NOMO-1 (cell line): ENCODE results near the gene HTRA3.

ENCODE experiments used
- DNase-seq, 2 experiments: peaks; one replicate each; lab custom pipeline; 2025; ENCODE audit not compliant: unreplicated experiment in 2 of 2; lab: John Stamatoyannopoulos, UW

Gene HTRA3

DNA sequence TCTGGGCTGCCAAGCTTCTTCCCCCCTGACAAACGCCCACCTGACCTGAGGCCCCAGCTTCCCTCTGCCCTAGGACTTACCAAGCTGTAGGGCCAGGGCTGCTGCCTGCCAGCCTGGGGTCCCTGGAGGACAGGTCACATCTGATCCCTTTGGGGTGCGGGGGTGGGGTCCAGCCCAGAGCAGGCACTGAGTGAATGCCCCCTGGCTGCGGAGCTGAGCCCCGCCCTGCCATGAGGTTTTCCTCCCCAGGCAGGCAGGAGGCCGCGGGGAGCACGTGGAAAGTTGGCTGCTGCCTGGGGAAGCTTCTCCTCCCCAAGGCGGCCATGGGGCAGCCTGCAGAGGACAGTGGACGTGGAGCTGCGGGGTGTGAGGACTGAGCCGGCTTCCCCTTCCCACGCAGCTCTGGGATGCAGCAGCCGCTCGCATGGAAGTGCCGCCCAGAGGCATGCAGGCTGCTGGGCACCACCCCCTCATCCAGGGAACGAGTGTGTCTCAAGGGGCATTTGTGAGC, 37.0 kb downstream of the HTRA3 start:
- no peak for DNase-seq

DNA sequence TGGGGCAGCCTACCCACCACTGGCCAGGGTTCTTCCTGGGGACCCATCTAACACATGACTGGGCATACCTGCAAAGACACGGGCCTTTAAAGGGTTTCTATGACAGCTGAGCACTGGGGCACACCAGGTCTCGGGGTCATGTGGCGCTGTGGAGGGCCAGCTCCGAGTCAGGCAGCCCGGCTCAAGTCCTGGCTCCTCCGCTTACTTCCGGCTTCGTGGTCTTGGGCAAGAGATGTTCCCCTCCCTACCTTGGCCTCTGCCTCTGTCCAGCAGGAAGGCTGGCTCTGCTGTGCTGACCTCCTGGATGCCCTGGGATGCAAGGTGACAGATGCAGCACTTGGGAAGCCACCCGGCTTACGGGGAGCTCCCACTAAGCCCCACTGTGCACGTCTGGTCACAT, 37.6 kb downstream of the HTRA3 start:
- DNase-seq: no peak

DNA sequence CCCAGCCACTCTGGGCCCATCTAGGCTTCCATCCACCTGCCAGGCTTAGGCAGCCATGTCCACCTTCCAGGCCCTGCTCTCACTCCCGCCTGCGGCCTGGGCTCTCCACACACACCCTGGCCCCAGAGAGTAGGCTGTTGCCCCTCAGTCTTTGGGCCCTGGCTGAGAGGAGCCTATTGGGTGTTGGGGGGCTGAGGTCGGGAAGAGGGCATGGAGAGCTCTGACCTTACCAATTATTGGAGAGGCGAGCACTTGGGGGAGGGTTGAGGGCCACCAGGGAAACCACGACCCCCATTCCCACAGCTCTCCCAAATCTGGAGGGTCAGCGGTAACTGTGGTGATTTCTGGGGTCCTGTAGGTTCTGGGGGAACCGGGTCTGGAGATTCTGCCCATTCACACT, 38.2 kb downstream of the HTRA3 start:
- no peak for DNase-seq

DNA sequence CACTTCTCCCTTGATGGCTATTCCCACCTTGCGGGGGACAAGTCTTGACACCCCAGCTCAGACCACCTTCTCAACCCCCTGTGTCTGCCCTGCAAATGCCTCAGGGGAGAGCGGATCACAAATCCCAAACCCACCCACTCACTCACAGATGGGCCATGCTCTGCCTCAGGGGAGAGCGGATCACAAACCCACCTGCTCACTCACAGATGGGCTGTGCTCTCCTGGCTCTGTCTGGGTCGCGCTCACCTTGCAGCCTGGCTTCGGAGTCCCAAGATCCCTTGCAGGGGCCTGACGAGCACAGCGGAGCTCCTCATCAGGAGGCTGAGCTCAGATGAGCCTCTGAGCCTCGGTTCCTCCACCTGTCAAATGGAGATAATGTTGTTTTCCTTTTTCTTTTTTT, 38.6 kb downstream of the HTRA3 start:
- no peak for DNase-seq

DNA sequence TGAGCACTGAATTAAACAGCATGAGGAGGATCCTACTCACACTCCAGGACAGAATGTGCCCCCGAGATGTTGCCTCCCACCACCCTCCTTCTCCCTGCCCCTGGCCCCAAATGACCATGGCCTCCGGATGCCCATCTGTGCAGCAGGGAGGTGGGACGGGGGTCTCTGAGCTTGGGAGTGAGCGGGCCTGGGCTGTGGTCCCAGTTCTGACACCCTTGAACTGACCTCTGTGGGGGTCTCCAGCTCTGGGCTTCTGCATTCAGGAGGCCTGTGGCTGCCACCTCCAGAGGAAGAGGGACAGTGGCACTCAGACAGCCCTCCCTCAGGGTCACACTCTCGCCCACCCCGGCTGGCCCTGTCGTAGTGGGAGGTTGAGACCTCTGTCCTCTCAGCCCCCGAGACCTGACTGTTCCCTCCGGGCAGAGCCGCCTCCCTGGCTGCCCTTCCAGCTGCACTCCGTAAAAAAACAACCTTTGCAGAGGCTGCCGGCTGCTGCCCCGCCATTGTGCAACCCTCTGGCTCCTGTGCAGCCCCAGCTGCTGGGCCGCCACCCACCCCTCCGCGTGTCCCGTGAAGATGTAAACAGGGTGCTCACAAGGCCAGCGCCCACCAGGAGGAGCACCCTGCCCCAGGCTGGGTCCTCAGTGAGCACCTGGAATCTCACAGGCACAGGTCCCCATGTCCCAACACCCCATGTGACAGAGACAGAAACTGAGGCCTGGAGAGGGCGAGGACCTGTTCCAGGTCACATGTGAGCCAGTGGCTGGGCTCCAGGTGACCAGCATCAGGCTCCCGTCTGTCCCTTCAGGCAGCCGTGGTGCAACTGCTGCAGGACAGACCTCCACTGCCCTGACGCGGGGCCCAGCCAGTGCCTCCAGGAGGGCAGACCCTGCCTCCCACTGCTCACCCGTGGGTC, 39.6 kb downstream of the HTRA3 start:
- no peak for DNase-seq

DNA sequence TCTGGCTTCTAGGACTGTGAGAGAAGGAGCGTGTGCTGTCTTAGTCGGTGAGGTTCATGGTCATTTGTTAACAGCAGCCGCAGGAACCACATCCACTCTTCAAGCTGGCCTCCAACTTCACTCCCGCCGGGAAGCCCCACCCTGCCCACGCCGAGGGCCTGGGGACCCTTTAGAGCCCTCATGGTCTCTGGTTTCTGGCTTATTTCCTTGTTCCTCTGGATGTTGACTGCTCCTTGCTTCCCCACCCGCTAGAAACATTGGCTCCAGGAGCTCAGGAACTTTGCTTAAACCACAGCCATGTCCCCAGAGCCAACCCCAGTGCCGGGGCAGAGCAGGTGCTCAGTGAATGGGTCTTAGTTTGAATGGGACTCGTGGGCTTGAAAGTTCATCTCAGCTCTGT, 40.8 kb downstream of the HTRA3 start:
- DNase-seq: no peak

DNA sequence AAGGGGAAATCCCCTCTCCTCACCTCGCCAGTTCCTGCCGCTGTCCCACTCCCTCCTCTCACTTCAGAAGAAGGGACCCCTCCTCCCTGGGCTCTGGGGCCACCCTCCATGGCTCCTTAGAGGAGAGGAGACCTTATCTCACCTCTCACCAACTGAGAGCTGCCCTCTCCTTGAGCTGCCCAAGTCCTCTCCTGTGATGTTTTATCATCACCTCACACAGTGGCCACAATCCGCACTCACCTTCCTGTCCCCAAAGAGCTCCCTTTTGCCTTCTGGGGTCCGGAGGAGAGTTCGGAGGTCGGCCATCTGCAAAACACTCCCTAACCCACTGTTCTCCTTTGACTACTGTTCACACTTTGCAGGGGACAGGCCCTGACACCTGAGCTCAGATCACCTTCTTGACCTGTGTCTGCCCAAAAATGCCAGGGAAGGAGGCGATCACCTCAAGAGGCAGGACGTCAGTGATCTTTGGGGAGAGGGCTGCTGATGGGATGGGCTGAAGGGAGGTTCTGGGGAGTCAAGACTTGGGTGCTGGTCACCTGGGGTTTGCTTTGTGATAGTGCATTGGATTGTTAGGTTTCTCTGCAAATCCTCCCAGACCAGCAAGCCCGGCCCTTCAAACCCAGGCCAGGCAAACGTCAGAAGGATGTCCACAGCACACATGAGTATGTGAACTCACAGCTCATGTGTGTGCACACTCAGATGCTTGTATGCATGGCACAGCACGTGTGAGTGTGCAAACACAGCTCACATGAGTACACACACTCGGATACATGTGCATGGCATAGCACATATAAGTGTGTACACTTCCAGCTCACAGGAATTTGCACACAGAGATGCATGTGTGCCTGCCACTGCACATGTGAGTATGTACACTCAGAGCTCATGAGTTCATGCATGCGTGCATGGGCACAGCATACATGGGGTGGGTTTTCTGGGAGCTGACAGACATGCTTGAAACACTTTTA, 41.8 kb downstream of the HTRA3 start:
- no peak for DNase-seq

DNA sequence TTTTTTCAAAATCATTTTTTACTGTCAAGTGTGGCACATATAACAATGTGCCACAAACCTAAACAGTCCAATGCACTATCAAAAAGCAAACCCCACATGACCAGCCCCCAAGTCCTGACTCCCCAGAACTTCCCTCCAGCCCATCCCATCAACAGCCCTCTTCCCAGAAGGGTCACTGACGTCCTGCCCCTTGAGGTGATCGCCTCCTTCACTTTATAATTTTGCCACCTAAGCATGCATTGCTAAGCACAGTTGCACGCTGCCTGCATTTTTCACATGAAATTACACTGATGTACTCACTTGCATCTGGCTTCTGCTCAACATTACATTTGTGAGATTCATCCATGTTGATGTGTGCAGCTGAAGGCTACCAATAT, 42.5 kb downstream of the HTRA3 start:
- no peak for DNase-seq

DNA sequence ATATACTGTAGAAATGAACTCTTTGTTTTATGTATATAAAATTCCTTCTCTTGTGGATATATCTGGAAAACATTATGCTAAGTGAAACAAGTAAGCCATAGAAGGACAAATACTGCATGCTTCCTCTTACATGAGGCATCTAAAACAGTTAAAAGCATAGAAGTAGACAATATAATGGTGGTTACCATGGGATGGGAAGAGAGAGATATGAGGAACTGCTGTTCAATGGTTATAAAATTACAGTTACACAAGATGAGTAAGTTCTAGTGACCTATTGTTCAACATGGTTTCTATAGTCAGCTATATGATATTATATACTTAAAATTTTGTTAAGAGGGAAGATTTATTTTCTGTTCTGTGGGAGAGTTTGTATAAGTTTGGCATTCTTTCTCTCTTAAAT, 43.4 kb downstream of the HTRA3 start:
- peak in 1 of 2 experiments; percentile 62 for DNase-seq

DNA sequence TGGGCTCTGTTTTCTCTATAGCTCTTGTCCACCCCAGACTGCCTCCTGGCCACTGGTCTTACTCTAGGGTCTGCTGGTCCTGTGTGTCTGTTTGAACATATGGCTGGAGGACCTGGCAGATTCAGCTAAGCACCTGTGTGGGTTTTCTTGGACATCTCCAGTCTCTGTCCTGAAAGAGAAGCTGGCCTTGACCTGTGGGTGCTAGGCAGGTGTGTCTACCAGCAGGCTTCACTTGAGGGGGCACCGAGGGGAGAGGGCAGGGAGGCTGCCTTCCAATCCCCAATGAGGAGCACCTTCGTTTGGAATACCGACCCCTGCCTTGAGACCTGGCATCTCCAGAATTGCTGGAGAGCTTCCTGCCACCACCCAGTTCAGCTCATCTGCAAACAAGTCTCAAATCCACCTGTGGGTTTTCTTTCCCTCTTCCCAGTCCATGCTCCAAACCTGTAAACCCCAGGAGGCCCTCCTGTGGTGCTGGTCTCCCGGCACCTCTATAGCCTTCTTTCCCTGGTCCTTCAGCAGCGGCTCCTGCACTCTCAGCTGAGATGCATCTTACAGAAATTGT, 45.2 kb downstream of the HTRA3 start:
- DNase-seq: no peak

DNA sequence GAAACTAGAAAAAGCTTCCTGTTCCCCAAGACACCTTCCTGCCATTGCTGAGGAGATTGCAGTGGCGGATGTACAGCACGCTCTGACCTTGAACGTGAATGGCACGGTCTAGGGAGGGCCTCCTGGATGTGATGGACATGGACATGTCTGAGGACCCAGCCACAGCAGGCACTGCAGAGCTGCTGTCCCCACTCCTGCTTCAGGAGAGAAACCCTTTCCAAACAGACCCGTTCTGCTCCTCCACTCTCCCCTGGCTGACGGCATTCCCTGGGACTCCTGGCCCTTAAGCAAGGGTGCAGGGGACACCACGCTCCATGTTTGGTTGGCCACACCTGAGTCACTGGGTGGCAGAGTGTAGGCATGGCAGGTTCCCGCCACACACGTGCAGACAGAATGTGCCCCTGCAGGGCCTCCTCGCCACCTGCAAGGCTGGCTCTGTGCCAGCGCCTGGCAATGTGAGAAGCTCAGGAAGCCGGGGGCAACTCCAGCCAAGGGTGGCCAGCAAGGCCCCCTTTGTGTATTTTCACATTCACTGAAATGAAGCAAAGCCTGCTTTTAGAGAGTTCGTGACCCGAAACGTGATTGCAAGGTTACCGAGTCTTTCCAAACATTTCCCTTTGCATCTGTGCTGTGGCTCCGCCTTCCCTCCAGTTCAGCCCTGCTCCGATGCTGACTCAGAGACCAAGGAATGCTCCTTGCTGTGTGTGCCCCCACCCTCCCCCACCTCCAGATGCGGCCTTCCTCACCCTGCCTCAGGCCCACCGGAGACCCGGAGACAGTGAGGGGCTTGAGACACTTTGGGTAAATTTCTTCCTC, 46.1 kb downstream of the HTRA3 start:
- no peak for DNase-seq

DNA sequence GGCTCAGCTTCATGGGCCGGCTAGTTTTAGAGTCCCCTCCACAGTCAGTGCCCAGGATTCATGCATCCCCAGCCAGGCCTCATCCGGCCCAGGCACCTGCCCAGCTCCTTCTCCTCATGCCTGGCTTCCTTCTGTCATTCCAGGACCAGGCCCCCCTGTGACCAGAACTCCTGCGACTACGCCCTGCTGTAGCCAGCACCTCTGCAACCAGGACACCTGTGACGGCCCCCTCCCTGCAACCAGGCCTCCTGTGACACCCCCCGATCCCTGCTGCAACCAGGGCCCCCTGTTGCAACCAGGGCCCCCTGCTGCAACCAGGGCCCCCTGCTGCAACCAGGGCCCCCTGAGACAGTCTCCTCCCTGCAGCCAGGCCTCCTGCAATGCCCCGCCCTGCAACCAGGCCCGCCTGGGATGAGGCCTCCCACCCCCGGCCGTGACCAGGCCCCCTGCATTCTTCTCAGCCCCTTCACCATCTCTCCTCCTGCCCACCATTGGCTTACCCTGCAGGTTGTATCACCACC, 46.8 kb downstream of the HTRA3 start:
- DNase-seq: no peak

DNA sequence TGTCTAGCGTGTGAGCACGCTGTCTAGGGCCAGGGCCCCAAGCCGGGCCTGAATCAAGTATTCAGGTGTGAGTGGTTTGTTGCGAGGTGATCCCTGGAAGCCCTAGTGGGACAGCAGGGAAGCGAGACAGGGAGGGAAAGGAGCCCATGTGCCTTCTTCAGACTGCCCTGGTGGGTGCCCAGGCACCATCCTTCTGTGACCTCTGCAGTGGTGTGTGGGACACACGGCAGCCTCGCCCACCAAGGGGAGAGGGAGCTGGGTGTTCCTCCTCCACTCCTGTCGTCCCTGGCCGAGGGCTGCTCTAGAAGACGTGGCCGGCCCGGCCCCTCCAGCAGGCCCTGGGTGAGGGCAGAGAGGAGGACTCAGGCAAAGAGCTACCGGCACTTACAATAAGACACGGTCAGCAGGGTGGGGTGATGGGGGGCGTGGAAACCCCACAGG, 47.4 kb downstream of the HTRA3 start:
- DNase-seq: no peak

DNA sequence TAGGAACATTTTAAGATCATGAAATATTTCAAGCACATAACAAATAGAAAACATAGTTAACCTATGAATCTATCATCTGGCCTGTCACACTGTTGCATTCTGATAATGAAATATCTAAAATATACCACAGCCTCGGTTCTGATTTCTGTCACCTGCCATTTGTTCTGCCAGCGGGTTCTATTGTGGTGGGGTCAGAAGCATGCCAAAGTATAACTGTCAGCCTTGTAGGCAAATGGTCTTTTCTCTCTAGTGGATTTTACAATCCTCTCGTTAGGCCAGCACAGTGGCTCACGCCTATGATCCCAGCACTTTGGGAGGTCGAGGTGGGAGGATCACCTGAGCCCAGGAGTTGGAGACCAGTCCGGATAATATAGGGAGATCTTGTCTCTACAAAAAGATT, 47.9 kb downstream of the HTRA3 start:
- DNase-seq: no peak

DNA sequence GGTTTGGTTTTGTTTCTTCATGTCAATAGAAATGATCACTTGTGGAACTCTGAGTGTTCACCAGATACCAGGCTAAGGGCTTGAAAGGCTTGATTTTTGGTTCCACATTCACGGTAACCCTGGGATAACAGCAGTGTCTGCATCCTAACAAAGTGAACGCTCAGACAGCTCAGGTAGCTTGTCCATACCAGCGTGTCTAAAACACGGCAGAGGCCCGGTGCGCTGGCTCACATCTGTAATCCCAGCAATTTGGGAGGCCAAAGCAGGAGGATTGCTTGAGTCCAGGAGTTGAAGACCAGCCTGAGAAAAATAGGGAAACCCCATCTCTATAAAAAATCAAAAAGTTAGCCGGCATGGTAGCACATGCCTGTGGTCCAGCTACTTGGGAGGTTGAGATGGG, 49.0 kb downstream of the HTRA3 start:
- DNase-seq: no peak

DNA sequence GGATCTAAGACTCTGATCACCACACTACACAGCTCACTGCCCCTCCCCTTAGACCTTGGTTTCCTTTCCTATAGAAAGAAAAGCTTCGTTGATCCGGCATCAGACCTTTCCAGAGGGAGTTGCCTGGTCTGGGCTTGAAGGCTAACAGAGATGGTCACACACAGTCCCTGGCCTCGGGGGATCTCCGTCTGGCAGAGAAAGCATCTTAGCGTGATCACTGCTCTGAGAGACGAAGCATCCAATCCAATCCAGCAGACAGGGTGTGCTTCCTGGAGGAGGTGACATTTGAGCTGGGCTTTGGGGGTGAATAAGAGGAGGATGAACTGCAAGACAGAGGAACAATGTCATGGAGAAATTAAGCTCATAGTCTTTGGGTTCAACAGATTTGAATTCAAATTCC, 49.5 kb downstream of the HTRA3 start:
- no peak for DNase-seq

DNA sequence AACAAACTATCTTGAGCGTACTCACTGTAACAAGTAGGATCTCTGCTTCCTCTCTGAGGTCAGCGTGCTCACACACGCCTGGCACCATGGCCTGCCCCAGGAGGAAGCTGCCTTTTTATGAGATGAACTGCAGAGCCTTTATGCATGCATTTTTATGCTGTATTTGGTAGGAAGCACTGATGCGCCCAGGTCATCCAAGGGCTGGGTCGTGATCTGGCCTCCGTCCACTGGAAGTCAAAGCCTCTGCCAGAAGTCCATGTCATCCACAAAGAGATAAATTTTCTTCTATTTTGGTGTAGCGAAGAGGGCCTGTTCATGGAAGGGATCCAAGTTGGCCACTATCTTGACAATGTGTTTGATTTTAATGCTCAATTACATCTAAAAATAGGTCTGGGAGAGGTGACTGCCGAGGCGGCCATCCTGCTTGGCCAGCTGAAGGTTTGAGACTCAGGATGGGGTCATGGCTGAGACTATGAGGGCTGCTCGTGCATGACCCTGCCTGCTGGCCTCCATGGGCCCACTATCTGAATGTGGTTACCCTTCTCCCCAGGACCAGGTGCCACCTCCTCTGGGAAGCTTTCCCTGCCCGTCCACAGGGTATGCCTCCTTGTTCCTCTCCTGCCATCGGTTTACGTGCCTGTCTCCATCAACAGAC, 50.3 kb downstream of the HTRA3 start:
- DNase-seq: peak; percentile 46 to 47

DNA sequence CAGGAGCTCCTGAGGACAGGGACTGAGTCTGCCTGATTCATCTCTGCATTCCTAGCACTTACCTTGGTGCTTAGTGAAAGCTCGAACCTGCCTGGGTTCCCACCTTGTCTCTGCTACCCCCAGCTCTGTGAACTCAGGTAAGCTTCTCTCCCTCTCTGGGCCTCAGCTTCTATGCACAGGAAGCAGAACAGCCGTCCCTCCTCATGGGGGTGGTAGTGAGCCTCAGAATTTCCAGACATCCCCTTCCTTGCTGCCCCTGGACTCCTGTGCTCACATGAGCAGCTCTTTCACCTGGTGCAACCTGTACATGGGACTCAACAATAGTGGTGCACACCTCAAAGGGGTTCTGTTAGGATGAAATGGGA, 50.8 kb downstream of the HTRA3 start:
- no peak for DNase-seq

DNA sequence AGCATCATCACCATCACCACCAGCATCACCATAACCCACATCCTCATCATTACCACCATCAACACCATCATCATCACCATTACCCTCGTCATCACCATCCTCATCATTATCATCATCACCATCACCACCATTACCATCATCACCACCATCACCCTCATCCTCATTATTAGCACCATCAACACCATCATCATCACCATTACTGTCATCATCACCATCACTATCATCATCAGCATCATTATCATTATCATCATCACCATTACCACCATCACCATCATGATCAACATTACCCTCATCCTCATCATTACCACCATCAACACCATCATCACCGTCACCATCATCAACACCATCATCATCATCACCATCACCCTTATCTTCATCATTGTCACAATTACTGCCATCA, 51.7 kb downstream of the HTRA3 start:
- no peak for DNase-seq

DNA sequence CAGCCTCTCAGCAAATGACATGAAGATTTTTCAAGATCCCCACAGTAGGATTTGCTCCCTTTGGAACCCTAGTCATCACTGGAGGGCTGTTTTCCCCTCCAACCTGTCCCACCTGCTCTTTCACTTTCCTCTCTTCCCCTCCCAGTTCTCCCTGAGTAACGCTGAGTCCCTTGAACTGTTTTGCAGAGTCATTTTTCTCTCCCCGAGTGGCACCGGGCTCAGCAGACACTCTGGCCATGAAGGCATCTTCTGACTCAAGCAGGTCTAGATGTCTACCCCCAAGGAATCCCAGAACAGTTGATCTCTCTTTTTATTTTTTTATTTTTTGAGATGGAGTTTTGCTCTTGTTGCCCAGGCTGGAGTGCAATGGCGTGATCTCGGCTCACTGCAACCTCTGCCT, 52.2 kb downstream of the HTRA3 start:
- DNase-seq: no peak
